Subcutaneous abdominal adipose tissue (tissue), 5 donors: ENCODE results near the gene RNF141.

Source experiments
- H3K27ac ChIP-seq: one replicate; pipeline ENCODE4 v1.7.0; 2013; ENCODE audit warnings: low read depth, mild to moderate bottlenecking, inconsistent platforms, low read length, moderate library complexity
- H3K27me3 ChIP-seq, 5 donors: one replicate each; pipeline ENCODE4 v1.7.0; 2013; ENCODE audit warnings: low read length in 5 of 5, inconsistent platforms in 1 of 5; ENCODE audit not compliant: control insufficient read depth in 5 of 5, insufficient read depth in 4 of 5
- H3K36me3 ChIP-seq, 5 donors: one replicate each; pipeline ENCODE4 v1.7.0; 2013; ENCODE audit warnings: low read length in 5 of 5; ENCODE audit not compliant: control insufficient read depth in 5 of 5, insufficient read depth in 5 of 5
- H3K4me1 ChIP-seq, 5 donors: one replicate each; pipeline ENCODE4 v1.7.0; 2013; ENCODE audit warnings: low read length in 5 of 5, mild to moderate bottlenecking in 3 of 5, moderate library complexity in 1 of 5; ENCODE audit not compliant: control insufficient read depth in 5 of 5, insufficient read depth in 5 of 5
- H3K4me3 ChIP-seq, 5 donors: one replicate each; pipeline ENCODE4 v1.7.0; 2013; ENCODE audit warnings: low read length in 5 of 5, low read depth in 1 of 5
- H3K9ac ChIP-seq, 5 donors: one replicate each; pipeline ENCODE4 v1.7.0; 2013; ENCODE audit warnings: low read length in 5 of 5, mild to moderate bottlenecking in 4 of 5, moderate library complexity in 3 of 5
- H3K9me3 ChIP-seq, 5 donors: one replicate each; pipeline ENCODE4 v1.7.0; 2013; ENCODE audit warnings: low read length in 5 of 5; ENCODE audit not compliant: control insufficient read depth in 5 of 5
- donor health status: healthy.
- donor health status: healthy.
- donor health status: healthy.
- donor health status: healthy.
- donor health status: healthy.

Gene RNF141

GRCh38 chr11:10540915-10541560, at the start of gene RNF141:
RNF141 (minus strand) TSS chr11:10541187; CDS start chr11:10534158, 7,029 bp downstream.
- Histone ChIP-seq H3K4me1 (peaks cover 0 to 32% (median 20%) of the 10 kb centered on the region in 5 donors), H3K9ac (peak within 1 kb of the TSS; percentile 85 to 97 (median 95)), H3K4me3 (peak within 1 kb of the TSS; percentile 83 to 92 (median 86)), H3K9me3 (no peaks in the 10 kb centered on the region), H3K27ac (peak within 1 kb of the TSS; percentile 94), H3K27me3 (no peaks in the 10 kb centered on the region), H3K36me3 (no peaks in the 10 kb centered on the region)

- Histone ChIP-seq H3K27ac (no peak overlapping the region), H3K4me3 (no peak overlapping the region), H3K9ac (no peak overlapping the region), H3K9me3 (no peaks in the 10 kb centered on the region), H3K36me3 (peaks cover 0 to 10% (median 0%) of the 10 kb centered on the region in 5 donors), H3K4me1 (peaks cover 0 to 9% (median 5%) of the 10 kb centered on the region in 5 donors), H3K27me3 (no peaks in the 10 kb centered on the region)
These were observed 49.4 kb upstream of the RNF141 start for GRCh38 chr11:10590218-10590915.

- H3K27me3 ChIP-seq = no peaks in the 10 kb centered on the region
- no peak overlapping the region for H3K27ac ChIP-seq
- no peak overlapping the region for H3K4me3 ChIP-seq
- H3K36me3 ChIP-seq = peaks cover 0 to 10% (median 0%) of the 10 kb centered on the region in 5 donors
- peaks cover 0 to 12% (median 5%) of the 10 kb centered on the region in 5 donors for H3K4me1 ChIP-seq
- H3K9ac ChIP-seq = no peak overlapping the region
- H3K9me3 ChIP-seq = no peaks in the 10 kb centered on the region
These were observed 47.9 kb upstream of the RNF141 start for GRCh38 chr11:10588904-10589303.

- Histone ChIP-seq H3K27ac (no peak overlapping the region), H3K4me1 (peaks cover 0 to 17% (median 5%) of the 10 kb centered on the region in 5 donors)
These were observed 47.0 kb upstream of the RNF141 start for GRCh38 chr11:10587995-10588394.

GRCh38 chr11:10587388-10587787, 46.4 kb upstream of the RNF141 start:
- Histone ChIP-seq H3K36me3 (peaks cover 0 to 8% (median 0%) of the 10 kb centered on the region in 5 donors), H3K9ac (no peak overlapping the region), H3K27ac (no peak overlapping the region), H3K4me1 (peaks cover 0 to 17% (median 5%) of the 10 kb centered on the region in 5 donors), H3K4me3 (no peak overlapping the region), H3K27me3 (no peaks in the 10 kb centered on the region), H3K9me3 (no peaks in the 10 kb centered on the region)

More at GRCh38 chr11:10587995-10588394, 47.0 kb upstream of the RNF141 start:
- Histone ChIP-seq H3K9ac (no peak overlapping the region), H3K9me3 (no peaks in the 10 kb centered on the region), H3K4me3 (no peak overlapping the region), H3K36me3 (peaks cover 0 to 8% (median 0%) of the 10 kb centered on the region in 5 donors), H3K27me3 (no peaks in the 10 kb centered on the region)

- Histone ChIP-seq H3K27ac (no peak overlapping the region), H3K36me3 (peaks cover 0 to 8% (median 0%) of the 10 kb centered on the region in 5 donors), H3K4me3 (no peak overlapping the region), H3K9ac (no peak overlapping the region), H3K9me3 (no peaks in the 10 kb centered on the region), H3K4me1 (peaks cover 0 to 33% (median 18%) of the 10 kb centered on the region in 5 donors), H3K27me3 (no peaks in the 10 kb centered on the region)
These were observed 43.1 kb upstream of the RNF141 start for GRCh38 chr11:10584071-10584501.

GRCh38 chr11:10581481-10582019, 40.6 kb upstream of the RNF141 start:
- Histone ChIP-seq H3K4me3 (no peak overlapping the region), H3K9me3 (no peaks in the 10 kb centered on the region), H3K9ac (no peak overlapping the region), H3K27ac (no peak overlapping the region), H3K4me1 (peaks cover 0 to 26% (median 18%) of the 10 kb centered on the region in 5 donors), H3K36me3 (peaks cover 0 to 12% (median 0%) of the 10 kb centered on the region in 5 donors), H3K27me3 (no peaks in the 10 kb centered on the region)

GRCh38 chr11:10580623-10581022, 39.6 kb upstream of the RNF141 start:
- Histone ChIP-seq H3K4me1 (peaks cover 0 to 25% (median 18%) of the 10 kb centered on the region in 5 donors), H3K9ac (no peak overlapping the region), H3K4me3 (no peak overlapping the region), H3K27ac (no peak overlapping the region), H3K36me3 (peaks cover 0 to 16% (median 7%) of the 10 kb centered on the region in 5 donors), H3K9me3 (no peaks in the 10 kb centered on the region), H3K27me3 (no peaks in the 10 kb centered on the region)

GRCh38 chr11:10579700-10580099, 38.7 kb upstream of the RNF141 start:
- Histone ChIP-seq H3K9ac (no peak overlapping the region), H3K36me3 (peaks cover 0 to 18% (median 7%) of the 10 kb centered on the region in 5 donors), H3K9me3 (no peaks in the 10 kb centered on the region), H3K27ac (no peak overlapping the region), H3K4me1 (peaks cover 0 to 25% (median 18%) of the 10 kb centered on the region in 5 donors), H3K4me3 (no peak overlapping the region), H3K27me3 (no peaks in the 10 kb centered on the region)

- Histone ChIP-seq H3K4me3 (no peak overlapping the region), H3K27me3 (no peaks in the 10 kb centered on the region), H3K9ac (no peak overlapping the region), H3K4me1 (peaks cover 0 to 17% (median 9%) of the 10 kb centered on the region in 5 donors), H3K27ac (no peak overlapping the region), H3K36me3 (peaks cover 0 to 17% (median 4%) of the 10 kb centered on the region in 5 donors), H3K9me3 (no peaks in the 10 kb centered on the region)
These were observed 35.0 kb upstream of the RNF141 start for GRCh38 chr11:10576035-10576398.
